Measurements from ENCODE around the gene SUN5.

Gene SUN5

DNA sequence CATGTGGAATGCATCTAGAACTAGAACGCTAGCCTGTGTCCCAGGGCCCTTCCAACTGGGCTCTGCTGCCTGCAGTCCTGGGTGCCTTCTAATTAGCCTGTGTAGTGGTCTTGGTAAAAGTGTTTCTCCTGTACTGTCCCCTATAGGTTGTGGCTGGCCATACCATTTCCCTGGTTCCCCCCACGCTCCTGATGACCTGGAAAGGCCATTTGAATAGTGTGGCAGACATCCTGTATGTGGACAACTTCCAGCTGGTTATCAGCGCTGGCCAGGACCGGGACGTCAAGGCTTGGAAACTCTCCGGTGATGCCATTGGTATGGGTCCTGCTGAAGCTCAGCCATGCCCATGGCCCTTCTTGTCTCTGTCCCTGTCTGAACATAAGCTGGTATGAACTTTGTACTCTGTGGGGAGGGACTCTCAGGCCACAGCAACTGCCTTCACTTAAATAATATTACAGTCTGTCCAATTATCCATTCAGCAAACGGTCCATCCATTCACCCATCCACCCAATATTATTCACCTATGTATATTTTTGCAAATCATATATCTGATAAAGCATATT is 60.7 kb downstream of the SUN5 start:
- Histone ChIP-seq H3K27me3 (no peaks in the 10 kb centered on the region), H3K4me1 (ENCODE audit: control insufficient read depth in 1 of 2, insufficient read depth in 1 of 2, low read depth in 1 of 2, low read length in 1 of 2) (peaks cover 10% of the 10 kb centered on the region in 2 experiments), H3K9me3 (no peaks in the 10 kb centered on the region), H3K27ac (no peak overlapping the region), H3K36me3 (no peaks in the 10 kb centered on the region), H3K4me3 (ENCODE audit: low read depth in 1 of 2, low read length in 1 of 2) (no peak overlapping the region)
- TF ChIP-seq, protein P1, sequence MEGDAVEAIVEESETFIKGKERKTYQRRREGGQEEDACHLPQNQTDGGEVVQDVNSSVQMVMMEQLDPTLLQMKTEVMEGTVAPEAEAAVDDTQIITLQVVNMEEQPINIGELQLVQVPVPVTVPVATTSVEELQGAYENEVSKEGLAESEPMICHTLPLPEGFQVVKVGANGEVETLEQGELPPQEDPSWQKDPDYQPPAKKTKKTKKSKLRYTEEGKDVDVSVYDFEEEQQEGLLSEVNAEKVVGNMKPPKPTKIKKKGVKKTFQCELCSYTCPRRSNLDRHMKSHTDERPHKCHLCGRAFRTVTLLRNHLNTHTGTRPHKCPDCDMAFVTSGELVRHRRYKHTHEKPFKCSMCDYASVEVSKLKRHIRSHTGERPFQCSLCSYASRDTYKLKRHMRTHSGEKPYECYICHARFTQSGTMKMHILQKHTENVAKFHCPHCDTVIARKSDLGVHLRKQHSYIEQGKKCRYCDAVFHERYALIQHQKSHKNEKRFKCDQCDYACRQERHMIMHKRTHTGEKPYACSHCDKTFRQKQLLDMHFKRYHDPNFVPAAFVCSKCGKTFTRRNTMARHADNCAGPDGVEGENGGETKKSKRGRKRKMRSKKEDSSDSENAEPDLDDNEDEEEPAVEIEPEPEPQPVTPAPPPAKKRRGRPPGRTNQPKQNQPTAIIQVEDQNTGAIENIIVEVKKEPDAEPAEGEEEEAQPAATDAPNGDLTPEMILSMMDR (IDR thresholded peaks at IDR 0.05), result no peak

DNA sequence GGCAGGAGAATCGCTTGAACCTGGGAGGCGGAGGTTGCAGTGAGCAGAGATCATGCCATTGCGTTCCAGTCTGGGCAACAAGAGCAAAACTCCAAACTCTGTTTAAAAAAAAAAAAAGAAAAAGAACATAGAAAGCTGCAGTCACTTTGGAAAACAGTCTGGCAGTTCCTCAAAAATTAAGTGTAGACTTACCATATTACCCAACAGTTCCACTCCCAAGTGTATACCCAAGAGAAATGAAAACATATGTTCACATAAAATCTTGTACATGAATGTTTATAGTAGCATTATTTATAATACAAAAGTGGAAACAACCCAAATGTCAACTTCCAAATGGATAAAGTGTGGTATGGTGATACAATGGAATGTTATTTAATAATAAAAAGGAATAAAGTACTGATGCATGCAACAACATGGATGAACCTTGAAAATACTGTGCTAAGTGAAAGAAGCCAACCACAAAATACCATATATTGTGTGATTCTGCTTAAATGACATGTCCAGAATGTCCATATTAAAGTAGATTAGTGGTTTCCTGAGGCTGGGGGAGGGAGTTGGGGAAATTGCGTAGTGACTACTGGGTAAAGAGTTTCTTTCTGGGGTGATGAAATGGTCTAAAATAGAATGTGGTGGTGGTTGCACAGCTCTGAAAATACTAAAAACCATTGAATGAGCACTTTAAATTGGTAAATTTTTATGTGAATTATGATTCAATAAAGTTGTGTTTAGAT is 62.9 kb downstream of the SUN5 start:
- H3K4me1 ChIP-seq (ENCODE audit: control insufficient read depth in 1 of 2, insufficient read depth in 1 of 2, low read depth in 1 of 2, low read length in 1 of 2), result peaks cover 10% of the 10 kb centered on the region in 2 experiments

DNA sequence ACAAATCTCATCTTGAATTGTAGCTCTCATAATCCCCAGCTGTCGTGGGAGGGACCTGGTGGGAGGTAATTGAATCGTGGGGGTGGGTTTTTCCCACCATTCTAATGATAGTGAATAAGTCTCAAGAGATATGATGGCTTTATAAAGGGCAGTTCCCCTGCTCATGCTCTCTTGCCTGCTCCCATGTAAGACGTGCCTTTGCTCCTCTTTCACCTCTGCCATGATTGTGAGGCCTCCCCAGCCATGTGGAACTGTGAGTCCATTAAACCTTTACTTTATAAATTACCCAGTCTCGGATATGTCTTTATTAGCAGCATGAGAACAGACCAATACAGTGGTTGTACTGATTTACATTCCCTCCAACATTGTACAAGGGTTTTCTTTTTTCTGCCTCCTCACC is 69.7 kb downstream of the SUN5 start:
- no peak overlapping the region for H3K4me3 ChIP-seq (ENCODE audit: low read depth in 1 of 2, low read length in 1 of 2)
- TF ChIP-seq, protein P1 (IDR thresholded peaks at IDR 0.05), result no peak

More for the DNA sequence above, 62.9 kb downstream of the SUN5 start:
- Histone ChIP-seq H3K27me3 (no peaks in the 10 kb centered on the region), H3K9me3 (no peaks in the 10 kb centered on the region), H3K27ac (no peak overlapping the region), H3K4me3 (ENCODE audit: low read depth in 1 of 2, low read length in 1 of 2) (no peak overlapping the region), H3K36me3 (no peaks in the 10 kb centered on the region)
- TF ChIP-seq, protein P1 (IDR thresholded peaks at IDR 0.05), result no peak

More for the DNA sequence above, 69.7 kb downstream of the SUN5 start:
- no peaks in the 10 kb centered on the region for H3K9me3 ChIP-seq
- no peak overlapping the region for H3K27ac ChIP-seq
- no peaks in the 10 kb centered on the region for H3K36me3 ChIP-seq
- no peaks in the 10 kb centered on the region for H3K4me1 ChIP-seq (ENCODE audit: control insufficient read depth in 1 of 2, insufficient read depth in 1 of 2, low read depth in 1 of 2, low read length in 1 of 2)
- no peaks in the 10 kb centered on the region for H3K27me3 ChIP-seq

All from neutrophil (primary cell).